Measurements from ENCODE around the gene NCOA3.

Gene NCOA3

GRCh38 chr20:47557218-47557617, 55.5 kb downstream of the NCOA3 start:
- TF ChIP-seq, protein P1, sequence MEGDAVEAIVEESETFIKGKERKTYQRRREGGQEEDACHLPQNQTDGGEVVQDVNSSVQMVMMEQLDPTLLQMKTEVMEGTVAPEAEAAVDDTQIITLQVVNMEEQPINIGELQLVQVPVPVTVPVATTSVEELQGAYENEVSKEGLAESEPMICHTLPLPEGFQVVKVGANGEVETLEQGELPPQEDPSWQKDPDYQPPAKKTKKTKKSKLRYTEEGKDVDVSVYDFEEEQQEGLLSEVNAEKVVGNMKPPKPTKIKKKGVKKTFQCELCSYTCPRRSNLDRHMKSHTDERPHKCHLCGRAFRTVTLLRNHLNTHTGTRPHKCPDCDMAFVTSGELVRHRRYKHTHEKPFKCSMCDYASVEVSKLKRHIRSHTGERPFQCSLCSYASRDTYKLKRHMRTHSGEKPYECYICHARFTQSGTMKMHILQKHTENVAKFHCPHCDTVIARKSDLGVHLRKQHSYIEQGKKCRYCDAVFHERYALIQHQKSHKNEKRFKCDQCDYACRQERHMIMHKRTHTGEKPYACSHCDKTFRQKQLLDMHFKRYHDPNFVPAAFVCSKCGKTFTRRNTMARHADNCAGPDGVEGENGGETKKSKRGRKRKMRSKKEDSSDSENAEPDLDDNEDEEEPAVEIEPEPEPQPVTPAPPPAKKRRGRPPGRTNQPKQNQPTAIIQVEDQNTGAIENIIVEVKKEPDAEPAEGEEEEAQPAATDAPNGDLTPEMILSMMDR (conservative IDR thresholded peaks at IDR 0.05) = no peak
- no peak overlapping the region for H3K27ac ChIP-seq

DNA sequence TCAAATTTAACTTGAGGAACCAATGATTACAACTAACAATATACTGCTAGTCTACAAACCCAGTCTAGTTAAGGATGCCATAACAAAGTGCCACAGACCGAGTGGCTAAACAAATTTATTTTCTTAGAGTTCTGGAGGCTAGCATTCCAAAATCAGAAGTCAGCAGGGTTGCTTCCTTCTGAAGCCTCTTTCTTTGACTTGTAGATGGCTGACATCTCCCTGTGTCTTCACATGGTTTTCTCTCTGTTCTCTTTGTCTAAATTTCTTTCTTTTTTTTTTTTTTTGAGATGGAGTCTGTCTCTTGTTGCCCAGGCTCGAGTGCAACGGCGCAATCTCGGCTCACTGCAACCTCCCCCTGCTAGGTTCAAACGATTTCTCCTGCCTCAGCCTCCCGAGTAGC, 56.1 kb downstream of the NCOA3 start:
- TF ChIP-seq, protein P1 (conservative IDR thresholded peaks at IDR 0.05) = no peak
- H3K27ac ChIP-seq = no peak overlapping the region

DNA sequence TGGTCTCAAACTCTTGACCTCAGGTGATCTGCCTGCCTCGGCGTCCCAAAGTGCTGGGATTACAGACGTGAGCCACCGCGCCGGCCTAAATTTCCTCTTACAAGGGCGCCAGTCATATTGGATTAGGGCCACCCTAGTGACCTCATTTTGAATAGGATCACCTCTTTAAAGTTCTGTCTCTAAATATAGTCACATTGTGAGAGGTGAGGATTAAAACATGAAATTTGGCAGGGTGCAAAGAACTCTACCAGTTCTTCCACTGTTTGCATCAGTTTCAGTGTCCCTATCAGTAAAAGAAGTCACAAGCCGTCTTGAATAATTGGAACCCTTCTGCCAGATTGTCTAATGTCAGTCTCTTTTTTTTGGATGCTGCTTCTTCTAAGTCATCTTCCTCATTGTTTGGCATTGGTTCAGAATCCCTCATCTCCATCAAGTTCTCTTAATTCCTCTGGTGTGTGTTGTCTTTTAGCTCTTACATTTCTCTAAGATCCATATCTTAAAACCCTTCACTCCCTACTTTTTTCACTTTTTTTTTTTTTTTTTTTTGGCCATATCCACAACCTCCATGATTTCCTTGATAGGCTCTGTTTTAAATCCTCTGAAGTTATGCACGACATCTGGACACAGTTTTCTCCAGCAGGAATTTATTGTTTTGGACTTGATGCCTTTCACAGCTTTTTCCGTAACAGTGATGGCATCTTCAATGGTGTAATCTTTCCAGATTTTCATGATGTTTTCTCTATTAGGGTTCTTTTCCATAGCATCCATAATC, 56.8 kb downstream of the NCOA3 start:
- H3K27ac ChIP-seq = peak overlapping the region; percentile 52
- TF ChIP-seq, protein P1 (conservative IDR thresholded peaks at IDR 0.05) = no peak

DNA sequence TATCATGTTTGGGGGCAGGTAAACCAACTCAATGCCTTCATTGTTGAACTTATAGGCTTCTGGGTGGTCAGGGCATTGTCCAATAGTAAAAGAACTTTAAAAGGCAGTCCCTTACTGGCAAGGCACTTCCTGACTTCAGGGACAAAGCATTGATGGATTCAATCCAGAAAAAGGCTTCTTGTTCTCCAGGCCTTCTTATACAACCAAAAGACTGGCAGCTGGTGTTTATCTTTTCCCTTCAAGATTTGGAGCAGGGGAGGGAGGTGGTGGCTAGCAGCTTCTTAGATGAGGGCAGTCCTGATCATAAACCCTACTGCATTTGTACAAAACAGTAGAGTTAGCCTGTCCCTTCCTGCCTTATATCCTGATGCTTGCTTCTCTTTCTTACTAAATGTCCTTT, 57.5 kb downstream of the NCOA3 start:
- TF ChIP-seq, protein P1 (conservative IDR thresholded peaks at IDR 0.05) = no peak
- H3K27ac ChIP-seq = peak overlapping the region; percentile 52

DNA sequence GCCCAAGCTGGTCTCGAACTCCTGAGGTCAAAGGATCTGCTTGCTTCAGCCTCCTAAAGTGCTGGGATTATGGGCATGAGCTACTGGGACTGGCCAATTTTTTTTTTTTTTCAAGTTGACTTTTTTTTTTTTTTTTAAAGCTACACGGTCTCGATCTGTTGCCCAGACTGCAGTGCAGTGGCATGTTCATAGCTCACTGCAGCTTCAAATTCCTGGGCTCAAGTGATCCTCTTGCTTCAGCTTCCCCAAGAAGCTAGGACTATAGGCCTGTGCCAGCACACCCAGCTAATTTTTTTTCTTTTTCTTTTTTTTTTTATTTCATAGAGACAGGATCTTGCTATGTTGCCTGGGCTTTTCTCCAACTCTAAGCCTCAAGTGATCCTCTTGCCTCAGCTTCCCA, 59.5 kb downstream of the NCOA3 start:
- no peak overlapping the region for H3K27ac ChIP-seq
- TF ChIP-seq, protein P1 (conservative IDR thresholded peaks at IDR 0.05) = no peak

- H3K27ac ChIP-seq = no peak overlapping the region
- TF ChIP-seq, protein P1 (conservative IDR thresholded peaks at IDR 0.05) = no peak
These were observed 60.2 kb downstream of the NCOA3 start for GRCh38 chr20:47561603-47562583.

DNA sequence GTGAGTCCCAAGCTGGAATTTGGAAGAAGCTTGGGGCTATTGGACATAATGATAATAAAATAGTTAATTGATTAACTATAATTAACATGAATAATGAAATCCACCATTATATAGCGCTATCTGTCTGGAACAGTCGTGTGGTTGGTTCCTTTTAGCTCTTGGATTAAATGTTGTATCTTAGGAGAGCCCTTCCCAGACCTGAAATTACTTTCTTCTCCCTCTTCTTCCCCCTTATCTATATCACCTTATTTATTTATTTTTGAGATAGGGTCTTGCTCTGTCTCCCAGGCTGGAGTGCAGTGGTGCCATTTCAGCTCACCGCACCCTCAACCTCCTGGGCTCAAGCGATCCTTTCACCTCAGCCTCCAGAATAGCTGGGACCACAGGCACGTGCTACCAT, 64.6 kb downstream of the NCOA3 start:
- TF ChIP-seq, protein P1 (conservative IDR thresholded peaks at IDR 0.05) = no peak
- peak overlapping the region; percentile 93; the same call in 1 of the 2 replicates for H3K27ac ChIP-seq
